Esophagus mucosa (tissue), 1 donor: ENCODE data around the gene DGKI. TPM values are rescaled to one million over a fixed set of nuclear protein-coding genes. Genes with fewer than 3 reads are reported as not detected.

Experiments used
- ATAC-seq: fragments of 200-7000 bp; cut with Tn5 transposase; one replicate; pipeline ENCODE4 v1.9.1; 2020
- total RNA-seq: library from RNA; stranded (reverse); gene quantifications from one replicate; pipeline ENCODE4 v1.2.4, GENCODE V29; 2023
- donor health status: DM: yes; HTN: yes; CAD: no.

Gene DGKI
- total RNA-seq, 1 donor from 2014 or later: 0.20 TPM

DNA sequence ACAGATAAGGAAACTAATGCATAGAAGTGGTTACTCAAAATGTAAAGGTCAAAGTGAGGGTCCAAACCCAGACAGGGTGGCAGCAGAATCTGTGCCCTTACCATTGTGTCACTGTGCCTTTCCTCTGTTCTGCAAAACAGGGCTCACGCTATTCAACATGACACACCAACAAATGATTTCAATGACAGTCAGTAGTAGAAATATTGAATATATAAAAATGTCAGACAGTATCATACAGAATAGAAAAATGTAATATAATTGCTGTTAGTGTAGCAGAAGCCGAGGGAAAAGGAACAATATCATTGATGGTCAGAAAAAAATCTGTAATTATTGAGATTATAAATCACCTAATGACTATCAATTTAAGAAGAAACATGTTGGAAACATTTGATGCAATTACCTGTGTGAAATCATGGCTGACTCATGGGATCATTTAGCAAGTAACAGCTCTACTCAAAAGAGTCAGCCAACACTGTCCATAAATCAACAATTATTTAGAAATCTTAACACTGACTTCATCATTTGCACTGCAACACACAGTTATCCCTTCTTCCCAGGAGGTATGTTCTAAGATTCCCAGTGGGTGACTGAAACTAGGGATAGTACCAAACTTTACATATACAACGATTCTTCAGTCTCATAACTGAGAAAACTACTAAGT lies 198.7 kb downstream of the DGKI start:
- no peak for ATAC-seq

GRCh38 chr7:137642472-137642871 lies 204.3 kb downstream of the DGKI start:
- no peak for ATAC-seq

- no peak for ATAC-seq
Observed at GRCh38 chr7:137642031-137642430, 204.7 kb downstream of the DGKI start.

- ATAC-seq: no peak
Observed at GRCh38 chr7:137636376-137636775, 210.4 kb downstream of the DGKI start.

- ATAC-seq: no peak
Observed at GRCh38 chr7:137635874-137636273, 210.9 kb downstream of the DGKI start.

GRCh38 chr7:137635132-137635531 lies 211.6 kb downstream of the DGKI start:
- ATAC-seq: no peak

DNA sequence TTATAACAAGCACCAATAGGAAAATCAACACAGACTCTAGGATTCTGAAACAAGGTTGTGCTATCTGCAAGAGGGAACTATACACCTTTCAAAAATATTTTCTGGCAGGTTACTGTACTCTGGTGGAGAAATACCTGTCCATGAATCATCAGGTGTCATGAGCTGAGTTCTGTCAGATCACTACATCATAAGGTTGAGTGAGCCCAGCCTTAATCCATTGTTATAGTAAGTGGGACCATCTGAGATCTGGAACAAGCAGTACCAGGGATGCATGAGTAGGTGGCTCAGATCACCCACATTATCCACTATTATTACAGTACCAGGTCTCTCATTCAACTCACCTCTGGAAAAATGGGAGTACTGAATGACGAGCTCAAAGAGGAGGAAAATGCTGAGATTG lies 212.4 kb downstream of the DGKI start:
- peak; percentile 67 for ATAC-seq

DNA sequence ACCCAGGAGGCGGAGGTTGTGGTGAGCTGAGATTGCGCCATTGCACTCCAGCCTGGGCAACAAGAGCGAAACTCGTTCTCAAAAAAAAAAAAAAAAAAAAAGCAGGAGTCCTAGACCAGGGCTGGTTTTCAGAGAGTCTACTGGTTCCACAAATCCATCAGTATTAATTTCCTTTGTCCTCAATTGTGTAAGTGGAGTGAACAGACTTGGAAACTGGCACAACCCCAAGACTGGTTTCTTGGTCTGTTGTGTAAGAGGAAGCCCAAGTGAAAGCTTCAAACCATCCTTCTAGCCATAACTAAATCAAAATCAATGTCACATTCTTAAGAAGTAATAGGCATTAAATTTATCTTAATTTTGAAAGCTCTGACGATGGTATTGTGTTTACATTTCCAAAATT lies 213.6 kb downstream of the DGKI start:
- ATAC-seq: peak; percentile 77

DNA sequence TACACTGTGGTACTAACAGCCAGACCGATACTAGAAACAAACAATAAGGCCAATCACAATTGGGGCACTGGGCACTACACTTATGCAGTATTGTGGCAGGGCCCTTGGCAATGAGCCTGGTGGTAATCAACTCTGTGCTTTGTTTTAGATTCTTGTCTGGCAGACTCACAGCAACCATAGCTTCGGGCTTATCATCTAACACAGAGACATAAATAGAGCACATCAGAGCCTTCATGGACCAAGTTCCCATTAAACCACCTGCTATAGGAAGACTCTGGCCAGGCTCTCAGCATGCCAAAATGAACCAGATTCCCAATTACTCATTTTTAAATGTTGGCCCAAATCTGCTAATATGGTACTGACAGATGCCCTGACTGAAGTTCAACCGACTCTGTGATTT lies 218.6 kb downstream of the DGKI start:
- no peak for ATAC-seq

DNA sequence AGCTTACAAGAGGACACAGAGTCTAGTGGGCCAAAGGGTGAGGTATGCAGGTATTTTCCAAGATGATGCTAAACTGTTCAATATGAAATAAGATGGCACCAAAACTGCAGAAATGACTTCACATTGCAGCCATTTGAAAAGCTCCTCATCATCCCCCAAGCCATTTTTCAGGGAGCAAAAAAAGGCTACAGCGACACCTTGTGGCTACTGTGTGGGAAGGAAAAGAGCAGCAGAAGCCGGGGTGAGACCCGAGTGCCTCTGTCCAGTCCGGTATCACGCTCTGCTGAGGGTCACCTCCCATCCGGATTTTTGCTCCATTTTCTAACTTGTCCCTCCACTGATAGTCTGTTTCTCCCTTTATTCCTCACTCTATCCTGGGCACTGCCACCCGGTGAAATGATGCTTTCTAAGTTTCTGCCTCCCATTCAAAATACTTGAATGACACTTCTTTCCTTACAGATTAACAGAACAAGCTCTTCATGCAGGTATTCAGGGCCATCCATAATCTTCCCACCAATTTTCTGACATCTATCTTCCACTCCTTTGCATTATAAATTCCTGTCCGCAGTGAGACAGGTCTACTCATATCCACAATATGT lies 220.2 kb downstream of the DGKI start:
- no peak for ATAC-seq

DNA sequence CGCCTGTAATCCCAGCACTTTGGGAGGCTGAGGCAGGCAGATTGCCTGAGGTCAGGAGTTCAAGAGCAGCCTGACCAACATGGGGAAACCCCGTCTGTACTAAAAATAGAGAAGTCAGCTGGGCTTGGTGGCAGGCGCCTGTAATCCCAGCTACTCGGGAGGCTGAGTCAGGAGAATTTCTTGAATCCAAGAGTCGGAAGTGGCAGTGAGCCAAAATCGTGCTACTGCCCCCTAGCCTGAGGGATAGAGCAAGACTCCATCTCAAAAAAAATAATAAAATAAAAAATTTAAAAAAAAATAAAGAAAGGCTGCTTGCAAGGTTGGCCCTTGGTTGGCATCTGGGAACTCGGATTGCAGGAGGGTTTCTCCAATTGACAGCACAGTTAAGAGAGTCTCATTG lies 221.6 kb downstream of the DGKI start:
- ATAC-seq: no peak

- ATAC-seq: no peak
Observed at GRCh38 chr7:137619181-137619580, 227.6 kb downstream of the DGKI start.

DNA sequence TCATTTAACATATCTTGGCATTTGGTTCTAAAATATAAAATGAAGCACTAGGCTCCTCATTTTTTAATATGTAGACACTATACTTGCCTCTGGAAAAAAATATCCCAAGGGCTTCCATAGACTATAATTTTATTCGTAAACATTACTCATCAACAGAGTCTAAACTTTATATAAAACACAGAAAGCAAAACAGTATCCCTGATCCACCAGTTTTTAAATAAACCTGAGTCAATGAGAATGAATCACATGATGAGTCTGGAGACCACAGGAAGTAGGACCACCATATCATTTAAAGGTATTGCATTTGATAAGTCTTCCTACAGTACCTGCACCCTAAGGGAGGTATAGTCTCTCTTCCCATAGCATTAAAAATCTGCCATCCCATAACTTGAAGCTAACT lies 228.0 kb downstream of the DGKI start:
- ATAC-seq: no peak

DNA sequence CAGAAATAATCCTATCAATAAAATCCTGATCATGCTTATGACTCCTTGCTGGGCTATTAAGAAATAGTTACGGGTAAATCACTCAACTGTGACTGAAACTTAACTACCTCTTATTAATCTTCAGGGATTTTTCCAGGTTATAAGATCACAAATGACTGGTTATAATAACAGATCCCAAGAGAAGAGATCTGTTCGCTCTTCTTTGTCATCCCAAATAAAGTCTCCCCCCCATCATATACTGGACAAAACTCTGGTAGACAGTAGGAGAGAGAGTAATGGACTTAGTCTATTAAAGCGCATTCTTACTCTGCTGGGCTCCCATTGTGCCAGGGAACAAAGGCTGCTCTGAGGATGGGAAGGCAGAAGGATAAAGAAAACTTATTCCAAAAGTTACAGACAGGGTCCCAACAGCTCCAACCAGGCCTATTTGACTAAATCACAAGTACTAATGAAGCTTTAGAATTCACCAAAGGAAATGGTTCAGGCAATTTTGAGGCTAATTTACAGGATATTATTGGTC lies 233.7 kb downstream of the DGKI start:
- ATAC-seq: no peak

DNA sequence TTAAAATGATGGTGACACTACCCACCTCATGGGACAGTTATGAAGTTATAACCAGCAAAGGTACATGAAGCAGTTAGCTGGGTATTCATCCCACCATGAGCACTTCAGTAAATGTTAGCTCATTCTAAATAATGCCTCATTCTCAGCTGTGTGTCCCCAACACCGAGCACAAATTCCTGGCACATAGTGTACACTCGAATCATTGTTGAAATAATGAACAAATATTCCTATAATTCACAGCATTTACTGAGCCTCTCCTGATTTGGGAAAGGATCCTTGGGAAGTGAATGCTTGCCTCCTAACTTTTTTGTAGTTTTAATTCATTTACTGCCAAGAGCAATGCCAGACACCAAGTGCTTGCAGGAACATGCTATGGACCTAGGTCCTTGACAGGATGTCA lies 235.2 kb downstream of the DGKI start:
- ATAC-seq: no peak

DNA sequence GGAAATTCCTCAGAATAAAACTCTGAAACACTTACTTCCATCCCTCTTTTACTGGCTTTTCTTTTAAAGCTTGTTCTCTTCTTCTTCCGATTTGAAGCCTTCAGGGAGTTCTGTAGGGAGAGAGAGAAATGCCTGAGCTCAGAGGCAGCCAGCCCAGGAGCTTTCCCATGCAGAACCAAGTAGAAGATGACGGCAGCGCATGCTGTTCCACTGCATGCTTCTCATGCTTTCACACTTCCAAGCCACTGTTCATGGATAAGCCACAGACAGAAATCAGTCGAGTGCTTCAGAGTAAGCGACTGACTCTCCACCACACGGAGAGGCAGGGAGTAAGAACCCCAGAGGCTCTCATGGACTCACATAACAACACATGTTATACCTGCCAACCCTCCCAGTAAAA lies 237.3 kb downstream of the DGKI start:
- ATAC-seq: no peak

GRCh38 chr7:137606061-137606674 lies 240.6 kb downstream of the DGKI start:
- ATAC-seq: no peak

DNA sequence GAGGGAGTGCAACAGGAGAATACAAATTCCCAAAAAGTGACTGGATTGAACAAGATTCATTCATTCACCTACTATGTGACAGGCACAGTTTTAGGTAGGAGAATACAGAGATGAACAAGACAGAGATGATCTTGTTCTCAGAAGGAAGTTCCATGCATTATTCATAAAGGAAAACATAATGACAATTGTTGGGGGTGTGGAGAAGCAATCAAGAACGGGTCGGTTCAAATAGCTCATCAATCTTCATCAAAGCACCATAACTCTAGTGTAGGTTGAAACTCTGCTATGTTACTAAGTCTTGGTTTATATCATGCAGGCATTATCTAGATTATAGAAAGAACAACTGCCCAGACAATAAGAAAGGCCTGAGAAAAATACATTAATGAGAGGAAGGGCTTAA lies 243.7 kb downstream of the DGKI start:
- ATAC-seq: no peak

DNA sequence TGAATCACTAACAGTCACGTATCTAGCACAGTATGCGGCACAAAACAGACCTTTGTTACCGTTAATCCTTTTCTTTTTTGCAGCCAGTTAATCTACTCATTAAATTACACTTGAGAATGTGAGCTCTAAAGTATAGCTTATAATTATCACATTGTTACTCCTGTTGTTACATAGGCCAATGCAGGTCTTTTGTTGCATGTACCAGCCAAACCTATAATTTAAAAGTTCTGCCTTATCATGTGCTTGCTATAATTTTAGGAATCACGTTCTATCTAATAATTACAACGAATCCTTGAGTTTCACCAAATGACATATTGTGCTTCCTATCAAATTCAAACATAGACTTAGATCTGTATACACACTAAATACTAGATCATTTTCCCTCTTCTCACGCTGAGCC lies 245.1 kb downstream of the DGKI start:
- ATAC-seq: no peak

DNA sequence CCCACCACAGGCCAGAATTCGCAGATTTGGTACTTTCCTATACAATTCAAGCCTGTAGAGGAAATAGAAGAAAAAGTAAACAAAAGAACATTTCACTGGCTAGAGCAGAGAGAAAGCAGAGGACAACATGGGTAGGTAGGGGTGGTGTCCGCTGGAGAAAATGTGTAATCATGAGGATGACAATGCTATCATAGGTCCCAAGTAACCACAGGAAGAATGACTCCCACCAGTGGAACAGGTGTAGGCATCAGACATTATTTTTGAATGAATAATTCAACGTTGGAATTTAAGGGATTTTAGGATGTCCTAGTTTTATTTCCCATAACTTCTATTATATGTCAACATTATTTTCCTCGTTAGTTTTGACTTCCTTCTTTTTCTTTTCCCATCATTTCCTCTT lies 248.9 kb downstream of the DGKI start:
- no peak for ATAC-seq

GRCh38 chr7:137593115-137593711 lies 253.6 kb downstream of the DGKI start:
- no peak for ATAC-seq

DNA sequence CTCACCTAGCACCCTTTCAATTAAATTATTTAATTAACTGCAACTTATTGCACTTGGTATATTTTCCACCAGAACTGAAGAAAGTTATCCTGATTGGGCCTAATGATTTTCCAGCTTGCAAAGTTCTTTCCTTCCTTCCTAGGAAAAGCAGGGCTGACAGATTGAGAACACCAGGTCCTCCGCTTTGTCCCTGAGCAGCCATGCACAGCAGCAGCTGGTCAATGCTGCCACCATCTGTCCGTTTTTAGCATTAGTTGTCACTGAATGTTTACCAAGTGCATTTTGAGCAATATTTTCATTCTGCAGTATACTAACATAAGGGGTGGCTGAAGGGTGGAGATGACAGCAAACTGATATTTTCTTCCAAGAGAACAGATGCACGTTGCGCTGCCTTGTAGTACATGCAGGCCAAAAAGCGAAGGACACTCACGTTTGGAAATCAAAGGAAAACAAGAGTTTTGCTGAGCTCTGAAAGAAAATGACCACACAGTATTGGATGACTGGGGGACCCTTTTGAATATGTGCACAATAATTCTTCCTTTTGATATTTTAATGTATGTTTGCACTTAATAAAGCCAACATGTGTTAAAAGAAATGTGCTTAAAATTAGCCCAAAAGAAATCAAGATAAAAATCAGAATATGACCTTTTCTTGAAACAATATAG lies 254.4 kb downstream of the DGKI start:
- ATAC-seq: peak; percentile 80

GRCh38 chr7:137591421-137591837 lies 255.3 kb downstream of the DGKI start:
- ATAC-seq: peak; percentile 85
